Measurements from ENCODE around the gene DAB1. TPM values are rescaled to one million over a fixed set of nuclear protein-coding genes. Genes with fewer than 3 reads are reported as not detected.

DAB1 gene
- total and polyA plus RNA-seq, 2 of the 8 experiments (the other 6 are each of a cell fraction or from before 2014, with no cell fraction given) = 4.4 to 11.8 TPM

GRCh38 chr1:57012315-57012714 is 411.5 kb downstream of the DAB1 start:
- ChIA-PET CTCF (ENCODE audit: partially characterized antibody) (interaction anchor here (0.6 to 2.3 kb wide), 7 partner anchors 11 to 180 kb away, joined by 3 to 5 read pairs (median 3); no protein-coding TSS in a partner anchor), POLR2A (ENCODE audit: partially characterized antibody) (interaction anchor here (1.0 kb wide), 1 partner anchor 16 kb away, joined by 4 read pairs; no protein-coding TSS in a partner anchor)
- H2BK12ac ChIP-seq (ENCODE audit: low read depth, low read length) = no peak overlapping the region
- H3K23me2 ChIP-seq (ENCODE audit: low read depth, low read length) = no peaks in the 10 kb centered on the region
- H3K14ac ChIP-seq (ENCODE audit: insufficient read length) = no peak overlapping the region
- no peak overlapping the region for H3K56ac ChIP-seq (replicated peaks; ENCODE audit: insufficient read length, low read depth, low read length)
- no peak for TF ChIP-seq FOSL1 (IDR thresholded peaks at IDR 0.05; ENCODE audit: insufficient read depth, low read depth, low read length)
- H3K23ac ChIP-seq (ENCODE audit: insufficient read length) = no peak overlapping the region
- no peaks in the 10 kb centered on the region for H3K79me1 ChIP-seq (ENCODE audit: low read depth, low read length)
- H3K9me3 ChIP-seq (ENCODE audit: insufficient read depth in 2 of 2, low read depth in 1 of 2, low read length in 1 of 2) = no peaks in the 10 kb centered on the region
- H2AK5ac ChIP-seq (ENCODE audit: low read depth, low read length) = no peak overlapping the region
- no peak overlapping the region for H2BK120ac ChIP-seq (replicated peaks; ENCODE audit: low read depth, low read length)
- no peak overlapping the region for H4K5ac ChIP-seq (ENCODE audit: insufficient read length, low read depth, low read length)
- no peak overlapping the region for H2BK15ac ChIP-seq (ENCODE audit: low read length)
- H3K4me2 ChIP-seq (ENCODE audit: insufficient read depth in 1 of 2, low read depth in 2 of 2, low read length in 2 of 2) = no peak overlapping the region
- H3K27ac ChIP-seq (ENCODE audit: low read depth, low read length) = no peak overlapping the region
- DNase-seq (ENCODE audit: low read depth in 1 of 2, low spot score in 2 of 2) (no peak), FAIRE-seq (no peak)
- no peaks in the 10 kb centered on the region for H3K27me3 ChIP-seq (replicated peaks in 1 of 4; ENCODE audit: control insufficient read depth in 3 of 4, extremely low read depth in 1 of 4, insufficient read depth in 3 of 4, low read length in 3 of 4)
- H3K4me3 ChIP-seq (ENCODE audit: extremely low read depth in 1 of 4, insufficient read depth in 2 of 4, low read depth in 3 of 4, low read length in 4 of 4) = no peak overlapping the region
- no peak overlapping the region for H4K8ac ChIP-seq (ENCODE audit: extremely low read depth, insufficient read depth, low read length)
- no peaks in the 10 kb centered on the region for H3K4me1 ChIP-seq (replicated peaks in 1 of 4; ENCODE audit: control insufficient read depth in 3 of 4, insufficient read depth in 4 of 4, low read length in 3 of 4)
- H3K9ac ChIP-seq (replicated peaks in 1 of 4; ENCODE audit: extremely low read depth in 1 of 4, low read depth in 3 of 4, low read length in 3 of 4) = no peak overlapping the region
- no peaks in the 10 kb centered on the region for H3K36me3 ChIP-seq (ENCODE audit: control insufficient read depth in 2 of 4, insufficient read depth in 4 of 4, low read length in 3 of 4)
- no peak overlapping the region for H4K91ac ChIP-seq (replicated peaks; ENCODE audit: insufficient read length, low read length)
- H3K4ac ChIP-seq (replicated peaks; ENCODE audit: insufficient read length, low read depth, low read length) = no peak overlapping the region
- H4K20me1 ChIP-seq (replicated peaks in 1 of 2; ENCODE audit: control insufficient read depth in 1 of 2, insufficient read depth in 2 of 2, low read length in 2 of 2) = peaks cover 0 to 1% of the 10 kb centered on the region in 2 experiments
- no peaks in the 10 kb centered on the region; a peak in 1 of 4 replicates for H3K79me2 ChIP-seq (ENCODE audit: control insufficient read depth in 1 of 2, insufficient read depth in 2 of 2, low read length in 2 of 2)
- H2BK5ac ChIP-seq (ENCODE audit: low read depth, low read length) = no peak overlapping the region
- H2AFZ ChIP-seq (ENCODE audit: low read length) = no peak overlapping the region
- 90% methylated on average over 1 of the region's 1 CpG; no CpG with 5 or more reads in 1 of the 2 experiments for WGBS, 2 experiments (ENCODE audit: extremely low coverage in 1 of 2, insufficient coverage in 1 of 2, insufficient read length in 1 of 2, insufficient replicate concordance in 2 of 2, low coverage in 1 of 2, low lambda C conversion rate in 2 of 2, missing lambda C conversion rate in 1 of 2)
- H3K18ac ChIP-seq (ENCODE audit: extremely low read depth, low read length) = no peak overlapping the region
- no peak overlapping the region for H2BK20ac ChIP-seq (ENCODE audit: low read length)

Data from H1 (cell line).